Neural crest cell (in vitro differentiated cells): ENCODE results near the gene FLVCR2. TPM values are rescaled to one million over a fixed set of nuclear protein-coding genes. Genes with fewer than 3 reads are reported as not detected.

Experiments
- DNase-seq: peaks from one replicate; pipeline ENCODE4 v3.0.0; 2021; ENCODE audit warnings: low read depth, mixed read lengths, low spot score
- H3K27ac Mint-ChIP-seq: one replicate; pipeline ENCODE4 v1.8.0; 2021; ENCODE audit warnings: mild to moderate bottlenecking, mixed read lengths; ENCODE audit not compliant: unreplicated experiment
- H3K27me3 Mint-ChIP-seq: 2 replicates; pipeline ENCODE4 v1.8.0; 2021; ENCODE audit warnings: low read depth, mild to moderate bottlenecking, mixed read lengths
- H3K36me3 Mint-ChIP-seq: 2 replicates; pipeline ENCODE4 v1.8.0; 2021; ENCODE audit warnings: low read depth, mild to moderate bottlenecking, mixed read lengths
- H3K4me1 Mint-ChIP-seq: 2 replicates; pipeline ENCODE4 v1.8.0; 2021; ENCODE audit warnings: mixed read lengths
- H3K4me3 Mint-ChIP-seq: one replicate; pipeline ENCODE4 v1.8.0; 2021; ENCODE audit warnings: mild to moderate bottlenecking, mixed read lengths
- H3K9me3 Mint-ChIP-seq: 2 replicates; pipeline ENCODE4 v1.8.0; 2021; ENCODE audit warnings: mixed read lengths
- CTCF ChIP-seq: fragments of 200-600 bp; sonication (generic); conservative IDR thresholded peaks from 2 replicates; pipeline ENCODE4 v1.5.0; 2021; ENCODE audit warnings: antibody characterized with exemption, mild to moderate bottlenecking
- total RNA-seq: library from RNA; stranded (reverse); gene quantifications from 2 replicates; pipeline ENCODE4 v1.2.1, GENCODE V29; 2021

FLVCR2 gene
- total RNA-seq, 1 donor from 2014 or later: 3.0 TPM

GRCh38 chr14:75578786-75579337 lies 442 bp downstream of the FLVCR2 start:
- DNase-seq: peak; percentile 6
- TF ChIP-seq CTCF: peak; percentile 35
- Mint-ChIP-seq H3K27me3 (peaks cover 8% of the 10 kb centered on the region), H3K4me1 (peaks cover 7% of the 10 kb centered on the region), H3K27ac (no peak overlapping the region), H3K36me3 (no peaks in the 10 kb centered on the region), H3K4me3 (peak overlapping the region; percentile 96), H3K9me3 (no peaks in the 10 kb centered on the region)

GRCh38 chr14:75579338-75579864 lies 981 bp downstream of the FLVCR2 start:
- DNase-seq: no peak
- H3K4me3 Mint-ChIP-seq: peak overlapping the region; percentile 96
- H3K27ac Mint-ChIP-seq: no peak overlapping the region
- no peak for TF ChIP-seq CTCF
- H3K27me3 Mint-ChIP-seq: peaks cover 8% of the 10 kb centered on the region
- H3K36me3 Mint-ChIP-seq: no peaks in the 10 kb centered on the region
- peaks cover 7% of the 10 kb centered on the region for H3K4me1 Mint-ChIP-seq
- H3K9me3 Mint-ChIP-seq: no peaks in the 10 kb centered on the region

- H3K27me3 Mint-ChIP-seq: peaks cover 5% of the 10 kb centered on the region
- TF ChIP-seq CTCF: no peak
- no peak overlapping the region for H3K27ac Mint-ChIP-seq
- no peaks in the 10 kb centered on the region for H3K9me3 Mint-ChIP-seq
- peak overlapping the region; percentile 96 for H3K4me3 Mint-ChIP-seq
- DNase-seq: no peak
- peaks cover 7% of the 10 kb centered on the region for H3K4me1 Mint-ChIP-seq
- H3K36me3 Mint-ChIP-seq: no peaks in the 10 kb centered on the region
Measured at GRCh38 chr14:75579882-75580281, 1.5 kb downstream of the FLVCR2 start.

- DNase-seq: no peak
- peaks cover 2% of the 10 kb centered on the region for H3K9me3 Mint-ChIP-seq
- H3K4me1 Mint-ChIP-seq: no peaks in the 10 kb centered on the region
- TF ChIP-seq CTCF: no peak
- H3K27ac Mint-ChIP-seq: no peak overlapping the region
- no peak overlapping the region for H3K4me3 Mint-ChIP-seq
- no peaks in the 10 kb centered on the region for H3K27me3 Mint-ChIP-seq
- H3K36me3 Mint-ChIP-seq: no peaks in the 10 kb centered on the region
Measured at GRCh38 chr14:75587388-75587787, 9.0 kb downstream of the FLVCR2 start.

GRCh38 chr14:75589931-75590330 lies 11.5 kb downstream of the FLVCR2 start:
- no peaks in the 10 kb centered on the region for H3K27me3 Mint-ChIP-seq
- no peak for TF ChIP-seq CTCF
- no peak for DNase-seq
- peaks cover 9% of the 10 kb centered on the region for H3K36me3 Mint-ChIP-seq
- no peak overlapping the region for H3K4me3 Mint-ChIP-seq
- H3K27ac Mint-ChIP-seq: no peak overlapping the region
- no peaks in the 10 kb centered on the region for H3K4me1 Mint-ChIP-seq
- peaks cover 7% of the 10 kb centered on the region for H3K9me3 Mint-ChIP-seq
